Astrocyte (in vitro differentiated cells and primary cell): Measurements from ENCODE around the gene DGKQ. TPM values are rescaled to one million over a fixed set of nuclear protein-coding genes. Genes with fewer than 3 reads are reported as not detected.
"Not testable (repeated sequence)": the region's sequence is repeated elsewhere in the genome, so short reads cannot be mapped to it uniquely, and the experiment has no call there.

ENCODE experiments used
- DNase-seq: peaks from one replicate; pipeline ENCODE4 v3.0.0-alpha.2; 2010; ENCODE audit warnings: low read depth
- FAIRE-seq: peaks from 2 replicates; lab custom pipeline; 2011; peaks lifted over from hg19 to GRCh38; lab: Jason Lieb, UNC
- H2AFZ ChIP-seq: 2 replicates; pipeline ENCODE4 v1.6.0; 2012; ENCODE audit warnings: low read depth, low read length, inconsistent platforms
- H3K27ac ChIP-seq: 2 replicates; pipeline ENCODE4 v1.5.1; 2011; ENCODE audit warnings: low read depth, low read length, inconsistent platforms
- H3K27me3 ChIP-seq: 2 replicates; pipeline ENCODE4 v1.6.0; 2011; ENCODE audit warnings: low read length, inconsistent platforms; ENCODE audit not compliant: insufficient read depth
- H3K36me3 ChIP-seq: 2 replicates; pipeline ENCODE4 v1.5.1; 2011; ENCODE audit warnings: low read length, inconsistent platforms; ENCODE audit not compliant: insufficient read depth
- H3K4me1 ChIP-seq: 2 replicates; pipeline ENCODE4 v1.5.1; 2011; ENCODE audit warnings: low read length, inconsistent platforms; ENCODE audit not compliant: insufficient read depth
- H3K4me2 ChIP-seq: 2 replicates; pipeline ENCODE4 v1.6.0; 2012; ENCODE audit warnings: low read length, inconsistent platforms
- H3K4me3 ChIP-seq: 2 replicates; pipeline ENCODE4 v1.5.1; 2011; ENCODE audit warnings: low read depth, mild to moderate bottlenecking, low read length, inconsistent platforms; ENCODE audit not compliant: insufficient read depth
- H3K79me2 ChIP-seq: 2 replicates; pipeline ENCODE4 v1.6.0; 2012; ENCODE audit warnings: mild to moderate bottlenecking, low read length, inconsistent platforms; ENCODE audit not compliant: insufficient read depth
- H3K9ac ChIP-seq: 2 replicates; pipeline ENCODE4 v1.6.0; 2012; ENCODE audit warnings: mild to moderate bottlenecking, low read length, inconsistent platforms
- H3K9me3 ChIP-seq: 2 replicates; pipeline ENCODE4 v1.5.1; 2012; ENCODE audit warnings: low read depth, mild to moderate bottlenecking, low read length, inconsistent platforms; ENCODE audit not compliant: insufficient read depth
- H4K20me1 ChIP-seq: 2 replicates; pipeline ENCODE4 v1.6.0; 2012; ENCODE audit warnings: low read length, inconsistent platforms; ENCODE audit not compliant: insufficient read depth
- H3K27ac Mint-ChIP-seq: one replicate; pipeline ENCODE4 v1.8.0; 2021; ENCODE audit warnings: mild to moderate bottlenecking, mixed read lengths; ENCODE audit not compliant: unreplicated experiment
- H3K27me3 Mint-ChIP-seq: one replicate; pipeline ENCODE4 v1.8.0; 2021; ENCODE audit warnings: low read depth, mixed read lengths; ENCODE audit not compliant: unreplicated experiment
- H3K36me3 Mint-ChIP-seq: one replicate; pipeline ENCODE4 v1.8.0; 2021; ENCODE audit warnings: low read depth, mixed read lengths; ENCODE audit not compliant: unreplicated experiment
- H3K4me1 Mint-ChIP-seq: one replicate; pipeline ENCODE4 v1.8.0; 2021; ENCODE audit warnings: low read depth, mixed read lengths; ENCODE audit not compliant: unreplicated experiment
- H3K4me3 Mint-ChIP-seq: one replicate; pipeline ENCODE4 v1.8.0; 2021; ENCODE audit warnings: mild to moderate bottlenecking, moderate library complexity, mixed read lengths; ENCODE audit not compliant: unreplicated experiment
- H3K9me3 Mint-ChIP-seq: one replicate; pipeline ENCODE4 v1.8.0; 2021; ENCODE audit warnings: mild to moderate bottlenecking, mixed read lengths; ENCODE audit not compliant: unreplicated experiment
- CTCF ChIP-seq: IDR thresholded peaks from 2 replicates; pipeline ENCODE4 v1.5.1; 2011; ENCODE audit warnings: low read depth, mild to moderate bottlenecking, inconsistent platforms, low read length, moderate library complexity; ENCODE audit not compliant: insufficient read depth
- EZH2 ChIP-seq: IDR thresholded peaks from 2 replicates; pipeline ENCODE4 v1.6.1; 2012; ENCODE audit warnings: mild to moderate bottlenecking, low read length, inconsistent platforms; ENCODE audit not compliant: insufficient read depth
- total RNA-seq: library from RNA; stranded (reverse); gene quantifications from 2 replicates; pipeline ENCODE4 v1.2.1, GENCODE V29; 2021

DGKQ gene
- total RNA-seq, 1 donor from 2014 or later = 19.0 TPM

GRCh38 chr4:978957-979701, 5.8 kb upstream of the DGKQ start:
- Histone ChIP-seq H3K9me3 (no peaks in the 10 kb centered on the region), H3K9ac (no peak overlapping the region), H4K20me1 (no peaks in the 10 kb centered on the region), H3K27ac (no peak overlapping the region), H3K27me3 (no peaks in the 10 kb centered on the region), H3K4me2 (no peak overlapping the region), H3K4me1 (no peaks in the 10 kb centered on the region), H3K79me2 (no peaks in the 10 kb centered on the region), H3K4me3 (no peak overlapping the region), H2AFZ (peak overlapping the region; percentile 69), H3K36me3 (no peaks in the 10 kb centered on the region)
- TF ChIP-seq CTCF (no peak), EZH2 (no peak)
- peak; percentile 3 for DNase-seq
- Mint-ChIP-seq H3K27ac (peak overlapping the region; percentile 58), H3K36me3 (peaks cover 3% of the 10 kb centered on the region), H3K27me3 (peaks cover 3% of the 10 kb centered on the region), H3K4me1 (peaks cover 6% of the 10 kb centered on the region), H3K9me3 (no peaks in the 10 kb centered on the region), H3K4me3 (no peak overlapping the region)
- FAIRE-seq = no peak

DNA sequence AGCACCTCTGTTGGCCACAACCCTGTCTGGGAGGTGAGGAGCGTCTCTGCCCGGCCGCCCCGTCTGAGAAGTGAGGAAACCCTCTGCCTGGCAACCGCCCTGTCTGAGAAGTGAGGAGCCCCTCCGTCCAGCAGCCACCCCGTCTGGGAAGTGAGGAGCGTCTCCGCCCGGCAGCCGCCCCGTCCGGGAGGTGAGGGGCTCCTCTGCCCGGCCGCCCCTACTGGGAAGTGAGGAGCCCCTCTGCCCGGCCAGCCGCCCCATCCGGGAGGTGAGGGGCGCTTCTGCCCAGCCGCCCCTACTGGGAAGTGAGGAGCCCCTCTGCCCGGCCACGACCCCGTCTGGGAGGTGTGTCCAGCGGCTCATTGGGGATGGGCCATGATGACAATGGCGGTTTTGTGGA, 2.6 kb upstream of the DGKQ start:
- not testable (repeated sequence) for H3K4me3 Mint-ChIP-seq, H3K27ac Mint-ChIP-seq, H3K9me3 ChIP-seq, H3K9ac ChIP-seq, H3K9me3 Mint-ChIP-seq, H3K27me3 Mint-ChIP-seq, H3K36me3 ChIP-seq, H3K36me3 Mint-ChIP-seq, DNase-seq, H3K4me2 ChIP-seq, H2AFZ ChIP-seq, H3K27me3 ChIP-seq, H3K4me1 ChIP-seq, H3K27ac ChIP-seq, H3K79me2 ChIP-seq, FAIRE-seq, H3K4me1 Mint-ChIP-seq, H3K4me3 ChIP-seq
- H4K20me1 ChIP-seq = peaks cover 16% of the 10 kb centered on the region

DNA sequence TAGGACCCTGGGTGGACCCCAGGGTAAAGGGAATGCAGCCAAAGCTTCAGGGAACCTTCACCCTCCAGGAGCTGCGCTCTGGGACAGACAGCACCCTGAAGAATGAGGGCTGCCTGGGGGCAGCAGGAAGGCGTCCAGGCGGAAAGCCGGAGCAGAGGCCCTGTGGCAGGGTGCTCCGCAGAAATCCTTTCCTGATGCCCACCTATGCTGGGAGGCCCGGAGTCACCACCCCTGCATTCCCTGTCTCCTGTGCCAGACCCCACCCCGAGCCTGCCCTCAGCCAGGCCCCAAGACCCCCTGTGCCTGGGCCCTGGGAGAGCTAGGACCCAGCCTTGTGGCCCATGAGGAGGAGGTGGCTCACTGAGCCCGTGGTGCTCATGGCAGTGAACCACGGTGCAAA, 1.3 kb upstream of the DGKQ start:
- no peak for FAIRE-seq
- no peak for DNase-seq
- H3K9me3 Mint-ChIP-seq = no peaks in the 10 kb centered on the region
- peaks cover 5% of the 10 kb centered on the region for H3K4me1 Mint-ChIP-seq
- TF ChIP-seq EZH2 = no peak
- TF ChIP-seq CTCF = no peak
- H3K9ac ChIP-seq = no peak overlapping the region
- H3K27ac Mint-ChIP-seq = no peak overlapping the region
- no peak overlapping the region for H3K4me2 ChIP-seq
- no peaks in the 10 kb centered on the region for H3K36me3 ChIP-seq
- H3K9me3 ChIP-seq = no peaks in the 10 kb centered on the region
- H3K4me3 ChIP-seq = no peak overlapping the region
- H3K36me3 Mint-ChIP-seq = peaks cover 3% of the 10 kb centered on the region
- H3K27me3 ChIP-seq = no peaks in the 10 kb centered on the region
- H3K27ac ChIP-seq = no peak overlapping the region
- H3K27me3 Mint-ChIP-seq = no peaks in the 10 kb centered on the region
- H4K20me1 ChIP-seq = peaks cover 25% of the 10 kb centered on the region
- no peak overlapping the region for H2AFZ ChIP-seq
- H3K4me1 ChIP-seq = peaks cover 10% of the 10 kb centered on the region
- H3K79me2 ChIP-seq = peaks cover 7% of the 10 kb centered on the region
- H3K4me3 Mint-ChIP-seq = no peak overlapping the region
